ENCODE data around the gene S100A5.
A peak's percentile ranks its signal among the peaks of the same experiment; 100 is the strongest.

Gene S100A5

DNA sequence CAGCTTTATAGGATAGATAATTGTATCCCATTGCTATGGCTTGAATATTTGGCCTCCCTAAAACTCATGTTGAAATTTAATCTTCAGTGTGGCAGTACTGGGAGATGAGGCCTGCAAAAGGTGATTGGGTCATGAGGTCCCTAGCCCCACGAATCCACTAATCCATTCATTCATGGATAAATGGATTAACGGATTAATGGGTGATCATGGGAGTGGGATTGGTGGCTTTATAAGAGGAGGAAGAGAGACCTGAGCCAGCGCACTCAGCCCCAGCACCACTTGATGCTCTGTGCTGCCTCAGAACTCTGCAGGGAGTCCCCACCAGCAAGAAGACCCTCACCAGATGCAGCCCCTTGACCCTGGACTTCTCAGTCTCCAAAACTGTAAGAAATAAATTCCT lies 37.0 kb downstream of the S100A5 start:
- DNase-seq, result no peak

DNA sequence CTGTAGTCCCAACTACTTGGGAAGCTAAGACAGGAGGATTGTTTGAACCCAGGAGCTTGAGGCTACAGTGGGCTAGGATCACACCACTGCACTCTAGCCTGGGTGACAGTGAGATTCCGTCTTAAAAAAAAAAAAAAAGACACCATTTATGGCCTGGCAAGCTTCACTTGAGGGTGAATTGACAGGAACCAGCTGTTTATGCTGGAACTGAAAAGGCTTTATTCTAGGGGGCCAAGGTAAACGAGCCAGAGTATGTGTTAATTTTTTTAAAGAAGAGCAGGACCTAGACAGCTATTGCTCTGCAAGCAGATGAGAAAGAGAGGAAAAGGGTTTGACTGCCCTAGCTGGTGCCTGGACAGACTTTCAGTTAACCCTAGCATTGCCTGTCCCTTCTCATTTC lies 42.0 kb downstream of the S100A5 start:
- no peak for DNase-seq

DNA sequence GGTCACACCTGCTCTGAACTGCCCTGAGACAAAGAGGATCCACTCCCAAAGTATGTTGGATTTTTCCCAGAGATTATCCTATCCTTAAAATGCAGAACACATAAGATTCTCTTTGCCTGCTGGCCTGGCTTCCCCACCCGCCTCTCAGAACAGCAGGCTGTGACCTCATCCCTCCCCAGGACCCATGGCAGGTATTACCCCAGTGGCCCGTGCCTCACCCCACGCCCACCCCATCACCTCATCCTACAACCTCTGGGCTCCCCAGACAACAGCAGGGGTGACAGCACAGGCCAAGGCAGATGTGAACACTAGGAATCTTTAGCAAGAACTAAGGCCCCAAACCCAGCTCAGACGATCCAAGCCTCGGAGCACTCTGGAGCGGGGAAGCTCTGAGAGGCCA lies 45.2 kb downstream of the S100A5 start:
- no peak for DNase-seq

DNA sequence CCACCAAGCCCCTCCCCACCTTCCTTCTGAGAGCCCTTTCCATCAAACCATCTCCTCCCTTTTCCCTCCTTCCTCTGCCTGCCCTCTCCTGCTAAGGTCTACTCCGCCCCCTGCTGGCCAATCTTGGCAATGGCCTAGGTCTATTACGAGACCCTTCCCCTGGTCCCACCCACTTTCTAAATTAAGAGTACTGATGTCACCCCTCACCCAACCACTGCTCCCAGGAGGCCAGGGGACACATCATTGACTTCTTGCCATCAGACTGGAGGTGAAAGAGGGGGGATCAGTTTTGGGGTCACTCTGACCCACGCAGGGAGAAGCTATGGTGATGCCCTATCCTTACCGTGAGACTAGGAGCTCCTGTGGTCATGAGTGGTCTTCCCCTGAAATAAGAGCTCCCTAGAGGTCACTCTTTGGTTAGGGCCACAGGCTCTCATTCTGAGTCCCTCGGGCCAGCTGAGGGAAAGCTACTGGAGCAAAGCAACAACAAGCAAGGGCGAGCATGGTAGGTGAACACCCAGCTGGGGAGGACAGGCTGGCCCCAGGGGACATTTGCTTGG lies 45.7 kb downstream of the S100A5 start:
- DNase-seq, result peak; percentile 39

DNA sequence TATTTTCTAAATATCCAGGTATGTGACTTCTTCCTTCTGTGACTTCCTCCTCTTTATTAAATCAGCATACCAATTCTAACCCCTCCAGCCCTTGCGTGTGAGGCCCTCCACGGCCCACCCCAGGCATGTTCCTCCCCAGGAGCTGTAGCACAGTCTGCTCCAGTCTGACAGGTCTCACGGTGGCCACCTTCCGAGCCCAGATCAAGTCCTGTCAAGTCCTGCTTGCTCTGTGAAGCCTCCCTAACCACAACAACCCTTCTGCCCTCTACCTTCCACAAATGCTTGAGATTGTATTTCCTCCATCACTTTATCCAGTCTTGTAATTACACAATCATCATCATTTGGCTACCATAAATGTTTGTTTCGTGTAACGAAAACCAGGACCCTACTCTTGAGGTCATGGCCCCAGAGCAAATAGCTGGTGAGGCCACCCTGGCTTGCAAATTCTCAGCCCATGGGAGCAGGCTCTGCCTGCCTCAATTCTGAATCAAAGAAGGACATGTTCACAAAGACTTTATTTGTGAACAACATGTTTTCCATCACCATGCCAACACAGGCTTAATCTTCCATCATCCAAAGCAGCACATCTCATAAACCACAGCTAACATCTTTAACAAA lies 47.3 kb downstream of the S100A5 start:
- no peak for DNase-seq

DNA sequence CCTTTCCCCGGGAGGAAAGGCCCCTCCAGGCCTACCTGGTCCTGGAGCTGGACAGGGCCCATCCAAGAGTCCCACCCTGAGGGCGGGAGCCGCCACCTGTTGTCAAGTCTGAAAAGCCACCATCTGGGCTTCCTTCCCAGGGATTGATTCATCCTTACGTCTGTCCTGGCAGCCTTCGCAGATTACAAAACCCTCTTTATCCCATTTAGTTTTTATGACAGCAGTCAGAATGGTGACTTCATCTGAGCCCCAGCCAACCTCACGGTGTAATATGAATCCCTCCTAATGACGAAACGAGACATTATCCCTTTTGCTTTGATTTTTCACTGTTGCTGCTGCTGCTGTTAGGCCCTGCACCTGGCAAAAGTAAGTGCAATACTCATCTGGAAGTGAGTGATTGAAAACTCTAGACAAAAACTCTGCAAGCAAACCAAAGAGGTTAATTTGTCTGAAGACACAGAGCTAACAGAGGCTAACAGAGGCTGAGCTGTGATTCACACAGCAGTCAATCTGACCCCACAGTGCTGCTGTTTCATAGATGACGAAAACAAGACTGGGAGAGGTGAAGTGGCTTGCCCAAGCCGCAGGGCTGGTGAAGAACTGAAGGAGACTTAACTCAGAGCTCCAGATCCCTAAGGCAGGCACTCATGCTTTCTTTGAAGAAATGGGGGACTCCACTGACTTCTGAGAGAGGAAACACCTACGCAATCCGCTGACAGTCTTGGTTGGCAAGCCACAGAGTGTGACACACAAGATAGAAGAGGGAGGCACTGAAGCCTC lies 50.3 kb downstream of the S100A5 start:
- DNase-seq, result no peak

DNA sequence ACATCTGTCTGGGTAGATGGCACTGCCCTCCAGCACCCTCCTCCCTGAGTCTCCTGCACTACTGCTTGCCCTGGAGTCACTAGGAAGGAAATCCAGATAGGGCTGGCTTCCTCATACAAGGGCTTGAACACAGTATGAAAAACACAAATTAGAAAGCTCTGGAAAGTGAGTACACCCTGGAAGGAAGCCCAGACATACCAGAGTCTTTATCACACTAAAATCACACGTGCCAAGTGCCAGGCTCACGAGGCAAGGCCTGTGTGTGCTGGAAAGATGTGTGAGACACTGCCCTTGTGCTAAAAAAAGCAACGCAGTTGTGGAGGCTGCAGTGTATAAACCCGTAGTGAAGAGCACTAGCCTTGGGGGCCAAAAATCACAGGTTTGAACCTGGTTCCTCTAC lies 52.0 kb downstream of the S100A5 start:
- no peak for DNase-seq

DNA sequence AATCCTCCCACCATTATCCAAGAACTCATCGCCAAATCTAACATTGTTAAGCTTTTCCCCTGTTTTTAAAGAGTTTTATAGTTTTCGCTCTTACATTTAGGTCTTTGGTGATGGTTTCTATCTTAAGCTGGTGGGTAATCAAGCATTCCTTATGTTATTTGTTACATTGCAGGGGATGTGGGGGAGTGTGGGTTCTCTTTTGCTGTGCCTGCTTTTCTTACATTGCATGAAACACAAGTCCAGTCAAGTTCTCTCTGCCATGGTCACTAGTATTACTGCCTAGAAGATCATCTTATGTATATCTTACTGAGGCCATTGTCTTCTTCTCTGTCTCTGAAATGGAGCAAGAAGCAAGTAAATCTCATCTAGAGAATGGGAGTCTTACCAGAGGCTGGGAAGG lies 53.0 kb downstream of the S100A5 start:
- no peak for DNase-seq
